CD4-positive, alpha-beta T cell treated with Interleukin-6 for 4 hours (primary cell): ENCODE results near the gene ANO8.
A peak's percentile ranks its signal among the peaks of the same experiment; 100 is the strongest.
"Not testable (repeated sequence)": the region's sequence is repeated elsewhere in the genome, so short reads cannot be mapped to it uniquely, and the experiment has no call there.

ENCODE experiments used
- DNase-seq: peaks from one replicate; pipeline ENCODE4 v3.0.0-alpha.2; 2020; ENCODE audit warnings: mixed read lengths

ANO8 gene

DNA sequence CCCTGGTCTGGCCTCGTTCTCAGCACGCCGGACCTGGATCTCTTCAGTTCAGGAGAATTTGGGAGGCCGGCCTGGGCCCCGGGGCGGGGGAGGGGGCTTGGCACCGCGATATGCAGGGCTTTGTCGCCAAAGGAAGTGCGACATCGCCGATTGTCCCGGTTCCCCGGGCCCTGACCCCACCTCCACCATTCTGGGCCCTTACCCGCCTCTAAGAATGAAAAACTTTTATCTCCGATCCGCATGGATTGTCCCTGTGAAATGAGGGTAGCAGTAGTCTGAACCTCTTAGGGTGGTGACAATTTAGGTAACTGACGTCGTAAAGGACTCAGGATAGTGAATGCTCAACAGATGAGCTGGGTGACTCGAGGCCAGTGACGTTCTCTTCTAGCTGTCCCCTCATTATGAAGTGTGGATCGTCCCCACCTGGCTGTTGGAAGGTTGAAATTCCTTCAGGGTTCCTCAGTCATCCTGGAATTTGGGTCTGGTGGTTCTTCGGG, 24.6 kb downstream of the ANO8 start:
- no peak for DNase-seq

DNA sequence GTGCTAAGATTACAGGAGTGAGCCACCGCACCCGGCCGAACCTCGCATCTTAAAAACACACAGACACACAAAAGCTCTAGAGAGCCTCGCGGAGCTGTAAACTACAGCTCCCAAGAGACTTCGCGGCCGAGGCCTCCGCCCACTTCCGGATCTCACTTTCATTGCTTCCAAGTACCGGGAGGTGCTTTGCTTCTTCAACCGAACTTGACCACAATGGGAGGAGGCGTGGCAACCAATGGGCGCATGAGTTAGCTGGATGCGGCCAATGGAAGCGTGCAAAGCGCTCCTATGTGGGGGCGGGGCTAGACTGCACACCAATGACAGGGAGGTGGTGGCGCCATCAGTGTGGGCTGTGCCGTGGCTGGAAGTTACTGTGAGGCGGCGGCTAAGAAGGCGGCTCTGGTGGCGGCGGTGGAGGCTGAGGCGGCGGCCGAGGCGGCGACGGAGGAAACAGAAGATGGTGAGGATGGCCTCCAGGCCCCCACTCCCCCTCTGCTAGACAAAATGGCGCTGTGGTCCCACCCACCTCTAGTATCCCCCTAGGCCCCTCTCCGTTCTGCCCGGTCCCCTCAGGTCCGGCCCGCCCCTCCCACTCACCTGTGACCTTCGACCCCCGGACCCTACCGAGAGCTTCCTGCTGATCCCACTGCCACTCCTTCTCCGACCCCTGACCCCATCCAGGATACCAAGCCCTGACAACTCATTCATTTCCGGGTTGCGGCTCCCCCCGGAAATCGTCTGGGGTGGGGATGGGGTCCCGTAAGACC, 25.3 kb downstream of the ANO8 start, which contains the start of gene DDA1:
TSS of gene DDA1 (plus strand) at position 366 of the 767 bp plus-strand sequence. CDS start at position 458, 92 bp downstream.
- peak; percentile 100 for DNase-seq

DNA sequence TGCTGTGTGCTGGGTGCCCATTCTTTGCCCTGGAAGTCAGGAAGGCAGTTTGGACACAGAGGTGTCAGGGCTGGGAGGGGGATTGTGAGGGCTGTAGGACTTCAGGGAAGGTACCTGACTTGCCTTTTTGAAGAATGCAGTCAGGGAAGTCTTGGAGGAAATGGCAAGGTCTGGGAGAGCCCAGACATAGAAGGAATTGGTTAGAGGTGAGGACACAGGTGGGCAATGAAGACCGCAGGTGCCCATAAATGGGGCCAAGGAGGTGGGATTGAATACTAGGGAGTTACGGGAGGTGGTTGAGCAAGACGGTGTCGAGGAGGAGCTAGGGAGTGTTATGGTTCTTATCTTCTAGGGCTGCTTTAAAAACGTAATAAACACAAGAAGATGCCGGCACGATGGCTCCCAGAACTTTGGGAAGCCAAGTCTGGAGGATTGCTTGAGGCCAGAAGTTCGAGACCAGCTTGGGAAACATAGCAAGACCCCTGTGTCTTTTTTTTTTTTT, 26.7 kb downstream of the ANO8 start:
- no peak for DNase-seq

DNA sequence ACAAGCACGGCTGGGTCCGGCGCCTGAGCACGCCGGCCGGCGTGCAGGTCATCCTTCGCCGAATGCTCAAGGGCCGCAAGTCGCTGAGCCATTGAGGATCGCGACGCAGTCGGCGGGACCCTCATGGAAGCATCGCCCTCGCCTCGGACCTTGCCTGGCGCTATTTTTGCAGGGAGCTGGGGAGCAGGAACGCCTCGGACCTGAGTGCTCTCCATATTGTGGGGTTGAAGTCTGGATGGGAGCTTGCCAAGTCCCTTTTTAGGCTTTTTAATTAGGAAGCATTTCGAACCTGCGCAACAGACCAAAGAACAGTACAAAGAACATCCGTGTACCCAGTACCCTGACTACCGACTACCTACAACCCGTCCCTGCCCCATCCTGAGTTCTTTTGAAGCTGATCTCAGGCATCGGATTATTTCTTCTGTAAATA, 28.4 kb downstream of the ANO8 start:
- DNase-seq = no peak

DNA sequence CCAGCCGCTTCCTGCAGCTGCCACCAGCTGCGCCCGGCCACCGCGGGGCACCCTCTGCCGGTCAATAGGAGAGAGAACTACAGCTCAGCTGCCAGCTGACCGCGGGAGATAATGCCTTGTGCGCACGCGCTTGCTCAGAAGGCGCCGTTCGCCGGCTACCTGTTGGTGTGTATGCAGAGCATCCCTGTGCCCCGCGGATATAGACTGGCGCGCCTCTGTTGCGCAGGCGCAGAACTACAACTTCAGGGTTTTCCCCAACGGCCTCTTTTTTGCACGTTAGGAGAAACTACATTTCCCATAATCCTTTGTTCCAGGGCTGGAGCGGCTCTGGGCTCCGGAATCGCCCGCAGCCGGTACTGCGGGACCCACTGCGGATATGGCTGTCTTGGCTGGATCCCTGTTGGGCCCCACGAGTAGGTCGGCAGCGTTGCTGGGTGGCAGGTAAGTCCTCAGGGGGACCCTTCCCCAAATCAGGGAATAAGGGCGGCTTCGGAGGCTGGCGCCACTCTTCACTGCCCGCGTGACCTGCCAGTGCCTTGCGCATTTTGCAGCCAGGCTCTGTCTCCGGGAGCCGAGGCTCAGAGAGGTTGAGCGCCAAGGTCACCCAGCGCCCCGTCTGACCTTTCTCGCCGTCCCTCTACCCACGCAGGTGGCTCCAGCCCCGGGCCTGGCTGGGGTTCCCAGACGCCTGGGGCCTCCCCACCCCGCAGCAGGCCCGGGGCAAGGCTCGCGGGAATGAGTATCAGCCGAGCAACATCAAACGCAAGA, 29.0 kb downstream of the ANO8 start, which contains the start of gene MRPL34:
TSS of gene MRPL34 (plus strand) at position 356 of the 768 bp plus-strand sequence. CDS start at position 377, 21 bp downstream.
- peak; percentile 97 for DNase-seq

DNA sequence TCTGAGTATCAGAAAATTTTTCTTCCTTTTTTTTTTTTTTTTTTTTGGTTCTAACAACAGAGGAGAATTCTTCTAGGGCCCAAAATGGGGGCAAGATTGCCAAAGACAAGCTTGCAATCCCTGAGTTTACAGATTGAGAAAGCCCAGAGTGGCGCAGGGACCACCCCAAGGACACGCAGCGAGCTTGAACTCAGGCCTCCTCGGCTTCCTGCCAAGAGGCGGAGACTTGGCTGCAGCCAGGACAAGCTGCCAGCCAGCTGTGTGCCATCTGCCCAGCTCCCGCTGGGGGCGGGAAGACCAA, 29.5 kb downstream of the ANO8 start:
- DNase-seq = no peak

DNA sequence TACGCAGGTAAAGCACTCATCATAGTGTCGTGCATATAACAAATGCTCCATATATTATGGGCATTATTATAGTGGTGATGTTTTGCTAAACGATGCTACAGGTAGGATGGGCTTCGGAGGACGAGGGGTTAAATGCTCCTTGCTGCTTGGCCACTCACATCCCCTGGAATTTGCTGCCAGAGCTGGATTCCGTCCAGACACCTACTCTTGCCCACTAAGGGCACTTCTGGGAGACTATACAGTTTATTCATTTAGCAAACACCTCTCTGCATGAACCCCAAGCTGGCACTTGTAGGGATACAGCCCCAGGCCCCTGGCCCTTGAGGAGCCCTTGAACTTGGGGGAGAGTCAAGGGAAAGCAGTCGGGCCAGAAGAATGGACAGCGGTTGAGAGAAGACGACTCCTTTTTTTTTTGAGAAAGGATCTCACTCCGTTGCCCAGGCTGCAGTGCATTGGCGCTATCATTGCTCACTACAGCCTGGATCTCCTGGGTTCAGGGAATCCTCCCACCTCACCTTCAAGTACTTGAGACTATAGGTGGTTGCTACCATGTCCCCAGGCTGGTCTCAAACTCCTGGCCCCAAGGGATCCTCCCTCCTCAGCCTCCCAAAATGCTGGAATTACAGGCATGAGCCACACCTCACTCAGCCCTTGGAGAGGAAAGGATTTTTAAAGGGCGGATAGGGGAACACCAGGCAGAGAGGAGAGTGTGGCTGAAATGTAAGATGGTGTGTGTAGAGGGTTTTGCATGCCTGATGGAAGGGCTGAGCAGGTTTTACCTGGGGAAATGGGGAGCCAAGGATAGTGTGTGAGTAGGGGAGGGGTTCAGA, 30.1 kb downstream of the ANO8 start:
- DNase-seq = no peak

DNA sequence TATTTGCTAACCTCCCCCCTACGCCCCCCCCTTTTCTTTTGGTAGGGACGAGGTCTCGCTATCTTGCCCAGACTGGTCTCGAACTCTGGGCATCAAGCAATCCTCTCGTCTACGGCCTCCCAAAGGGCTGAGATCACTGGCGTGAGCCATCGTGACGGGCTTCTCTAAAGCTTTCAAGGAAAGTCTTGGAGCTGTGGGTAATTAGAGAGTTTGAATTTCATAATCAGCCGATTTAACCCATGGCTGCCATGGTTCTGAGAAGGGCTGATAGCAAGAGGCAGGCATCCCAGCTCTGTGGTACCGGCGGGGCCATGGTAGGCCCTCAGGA, 30.8 kb downstream of the ANO8 start:
- DNase-seq = no peak

DNA sequence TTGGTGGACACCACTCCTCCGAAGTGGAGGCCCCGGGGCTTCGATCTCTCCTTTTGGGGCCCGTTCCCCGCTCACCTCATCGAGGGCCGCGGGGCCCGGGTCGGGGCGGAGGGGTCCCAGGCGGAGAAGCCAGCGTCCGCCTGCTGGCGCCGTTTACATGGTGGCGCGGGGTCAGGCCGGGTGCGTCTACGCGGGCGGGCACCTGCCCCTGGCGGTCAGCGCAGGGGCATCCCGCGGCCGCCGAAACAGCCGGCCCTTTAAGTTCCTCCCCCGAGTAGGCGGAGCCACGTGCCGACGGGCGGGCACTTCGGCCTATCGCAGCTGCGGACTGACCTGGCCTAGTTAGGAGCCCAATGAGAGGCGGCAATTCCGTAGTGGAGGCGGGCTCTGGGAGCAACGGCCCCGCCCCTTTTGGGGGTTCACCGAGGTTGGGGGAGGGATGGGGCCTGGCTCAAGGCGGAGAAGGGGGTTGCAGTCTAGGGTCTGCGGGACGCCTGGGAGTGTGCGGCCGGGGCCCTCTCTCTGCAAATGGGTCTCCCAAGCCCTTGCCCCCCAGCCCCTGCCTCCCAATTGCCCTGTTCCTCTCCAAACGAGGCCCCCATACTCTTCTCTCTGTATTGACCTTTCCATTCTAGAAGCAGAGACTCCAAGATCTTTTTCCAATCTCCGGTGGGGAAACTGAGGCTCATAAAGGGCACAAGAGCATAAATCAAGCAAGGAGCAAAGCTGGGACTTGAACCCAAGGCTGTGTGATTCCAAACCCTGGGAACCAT, 31.3 kb downstream of the ANO8 start, which contains the start of gene ABHD8:
TSS of gene ABHD8 (minus strand) at position 259 of the 773 bp plus-strand sequence. CDS start 1,809 bp downstream, outside the sequence.
- DNase-seq = peak; percentile 95

DNA sequence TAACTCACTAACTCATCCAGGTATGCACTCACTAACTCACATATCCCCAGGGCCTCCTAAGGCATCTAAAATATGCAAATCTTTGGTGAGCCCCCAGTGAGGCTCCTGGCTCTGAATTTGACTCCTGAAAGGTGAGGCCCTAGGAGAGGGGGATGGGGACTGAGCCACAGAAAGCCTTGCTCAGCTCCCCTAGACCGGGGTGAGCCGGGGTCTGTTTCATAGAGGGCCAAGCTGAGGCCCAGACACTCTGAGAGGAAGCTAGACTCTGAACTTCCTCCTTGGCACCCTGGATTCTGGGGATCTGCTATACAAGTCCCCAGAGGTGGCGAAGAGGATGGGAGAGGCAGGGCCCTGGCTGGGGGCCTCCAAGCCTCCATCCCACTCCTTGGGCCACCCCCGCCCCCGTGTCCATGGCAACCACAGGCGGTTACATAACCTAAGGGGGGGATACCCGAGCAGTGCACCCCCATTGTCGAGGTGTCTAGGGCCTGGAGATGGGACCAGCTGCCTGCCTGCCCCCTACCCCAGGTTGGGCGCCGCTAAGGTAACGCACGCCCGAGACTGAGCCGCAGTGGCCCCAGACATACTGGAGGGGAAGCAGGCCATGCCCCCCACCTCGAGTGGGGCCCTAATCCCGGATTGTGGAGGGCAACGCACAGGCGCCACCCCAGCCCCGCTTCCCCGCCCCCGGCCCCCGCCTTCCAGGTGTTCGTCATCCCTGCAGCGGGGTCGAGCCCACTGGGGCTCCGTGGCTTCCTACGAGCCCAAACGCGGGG, 32.1 kb downstream of the ANO8 start:
- peak; percentile 16 for DNase-seq

DNA sequence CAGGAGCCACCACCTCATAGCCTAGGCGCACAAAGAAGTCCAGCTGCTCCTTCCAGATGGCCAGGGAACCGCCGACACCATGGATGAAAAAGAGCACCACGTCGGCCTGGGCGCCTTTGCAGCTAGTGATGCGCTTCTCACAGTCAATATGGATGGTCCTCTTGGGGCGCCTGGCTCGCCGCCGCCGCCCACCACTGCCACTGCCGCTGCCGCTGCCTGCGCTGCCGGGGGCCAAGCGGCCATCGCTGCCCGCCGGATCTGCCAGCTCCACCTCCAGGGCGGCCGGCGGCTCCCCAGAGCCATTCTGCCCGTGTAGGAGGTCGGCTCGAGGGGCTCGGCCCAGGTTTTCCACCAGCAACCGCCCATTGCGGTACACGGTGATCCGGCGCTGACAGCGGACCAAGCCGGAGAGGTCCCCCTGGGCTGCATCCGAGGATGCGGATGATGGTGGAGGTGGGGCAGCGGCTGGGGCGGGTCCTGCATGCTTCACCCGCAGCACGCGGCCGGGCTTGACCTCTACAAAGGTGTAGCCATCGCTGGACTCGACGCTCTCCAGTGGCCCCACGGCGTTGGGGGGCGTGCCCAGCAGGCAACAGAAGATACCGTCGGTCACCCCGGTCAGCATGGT, 33.5 kb downstream of the ANO8 start:
- DNase-seq = no peak

DNA sequence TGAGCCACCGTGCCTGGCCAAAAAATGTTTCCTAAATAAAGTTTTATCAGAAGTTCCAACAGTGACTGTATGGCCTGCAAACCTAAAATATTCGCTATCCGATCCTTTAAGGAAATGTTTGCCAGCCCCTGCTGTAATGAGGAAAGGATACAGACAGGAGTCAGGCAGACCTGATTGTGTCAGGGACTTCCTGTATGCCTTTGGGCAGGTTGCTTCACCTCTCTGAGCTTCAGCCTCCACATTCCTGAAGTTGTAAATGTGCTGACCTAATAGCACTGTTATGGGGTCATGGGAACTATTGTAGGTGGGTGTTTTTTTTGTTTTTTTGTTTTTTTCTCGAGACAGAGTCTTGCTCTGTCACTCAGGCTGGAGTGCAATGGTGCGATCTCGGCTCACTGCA, 37.7 kb downstream of the ANO8 start:
- no peak for DNase-seq

DNA sequence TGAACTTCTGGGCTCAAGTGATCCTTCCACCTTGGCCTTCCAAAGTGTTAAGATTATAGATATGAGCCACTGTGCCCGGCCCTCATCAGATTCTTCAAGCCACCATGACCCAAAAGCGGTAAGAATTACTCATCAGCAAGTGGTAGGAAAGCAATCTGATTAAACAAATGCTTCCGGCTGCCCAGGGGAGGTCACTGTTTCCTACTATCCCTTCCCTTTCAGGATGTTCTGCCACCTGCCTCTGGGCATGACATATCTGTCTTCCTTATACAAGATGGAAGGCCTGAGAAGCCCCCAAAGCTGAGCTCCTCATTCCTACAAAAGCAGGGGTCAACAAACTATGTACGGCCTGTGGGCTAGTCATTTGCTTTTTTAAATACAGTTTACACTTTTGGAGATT, 38.4 kb downstream of the ANO8 start:
- DNase-seq = no peak

DNA sequence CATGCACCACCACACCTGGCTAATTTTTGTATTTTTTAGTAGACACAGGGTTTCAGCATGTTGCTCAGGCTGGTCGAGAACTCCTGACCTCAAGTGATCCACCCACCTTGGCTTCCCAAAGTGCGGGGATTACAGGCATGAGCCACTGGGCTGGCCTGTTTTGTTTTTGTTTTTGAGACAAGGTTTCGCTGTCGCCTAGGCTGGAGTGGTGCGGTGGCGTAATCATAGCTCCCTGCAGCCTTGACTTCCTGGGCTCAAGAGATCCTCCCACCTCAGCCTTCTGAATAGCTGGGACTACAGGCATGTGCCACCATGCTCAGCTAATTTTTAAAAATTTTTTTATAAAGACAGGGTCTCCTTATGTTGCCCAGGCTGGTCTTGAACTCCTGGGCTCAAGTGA, 39.1 kb downstream of the ANO8 start:
- not testable (repeated sequence) for DNase-seq

DNA sequence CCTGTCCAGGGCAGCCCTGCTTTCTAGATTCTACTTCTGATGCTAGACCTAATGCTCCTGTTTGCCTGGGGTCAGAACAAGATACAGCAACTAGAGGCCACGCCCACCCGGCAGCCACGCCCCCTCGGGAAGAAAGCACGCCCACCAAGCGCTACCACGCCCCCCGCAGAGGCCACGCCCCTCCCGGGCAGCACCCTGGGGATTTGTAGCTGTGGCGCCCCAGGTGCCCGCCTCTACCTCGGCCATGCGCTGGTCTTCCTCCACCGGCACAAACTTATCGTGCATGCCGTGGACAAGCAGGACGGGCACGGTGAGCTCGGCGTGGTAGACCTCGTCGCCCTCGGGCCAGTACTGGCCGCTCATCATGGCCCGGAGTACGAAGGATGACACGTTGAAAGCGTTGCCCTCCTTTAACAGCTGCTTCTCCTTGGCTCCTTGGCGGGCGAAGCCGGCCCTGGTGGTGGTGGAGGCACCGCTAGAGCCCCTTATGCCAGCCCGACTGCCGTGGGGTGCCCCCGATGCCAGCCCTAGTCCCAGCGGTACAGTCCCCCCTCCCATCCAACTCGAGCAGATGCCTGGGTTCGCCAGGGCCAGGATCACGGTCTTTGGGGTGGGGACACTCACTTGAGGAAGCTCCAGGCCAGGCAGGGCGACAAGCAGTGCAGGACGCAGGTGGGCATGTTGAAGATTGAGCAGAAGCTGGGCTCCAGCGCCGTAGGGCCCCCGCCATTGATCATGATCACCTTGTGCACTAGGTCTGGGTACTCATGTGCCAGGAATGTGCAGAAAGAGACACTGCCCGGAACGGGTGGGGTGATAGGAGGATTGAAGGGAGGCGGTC, 40.4 kb downstream of the ANO8 start:
- DNase-seq = peak; percentile 45

DNA sequence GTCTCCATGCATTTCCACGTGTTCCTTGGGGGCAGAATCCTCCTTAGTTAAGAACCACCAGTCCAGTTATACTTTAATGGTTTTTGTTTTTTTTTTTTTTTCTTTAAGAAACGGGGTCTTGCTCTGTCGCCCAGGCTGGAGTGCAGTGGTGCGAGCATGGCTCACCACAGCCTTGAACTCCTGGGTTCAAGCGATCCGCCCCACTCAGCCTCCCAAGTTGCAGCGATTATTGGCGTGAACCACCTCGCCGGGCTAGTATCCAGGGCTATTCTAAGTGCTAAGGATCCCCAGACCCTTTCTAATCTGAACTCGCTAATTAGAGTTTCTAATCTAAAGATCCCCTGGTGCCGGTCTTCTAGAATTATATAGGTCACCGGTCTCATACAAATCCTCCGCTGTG, 41.0 kb downstream of the ANO8 start:
- DNase-seq = no peak

DNA sequence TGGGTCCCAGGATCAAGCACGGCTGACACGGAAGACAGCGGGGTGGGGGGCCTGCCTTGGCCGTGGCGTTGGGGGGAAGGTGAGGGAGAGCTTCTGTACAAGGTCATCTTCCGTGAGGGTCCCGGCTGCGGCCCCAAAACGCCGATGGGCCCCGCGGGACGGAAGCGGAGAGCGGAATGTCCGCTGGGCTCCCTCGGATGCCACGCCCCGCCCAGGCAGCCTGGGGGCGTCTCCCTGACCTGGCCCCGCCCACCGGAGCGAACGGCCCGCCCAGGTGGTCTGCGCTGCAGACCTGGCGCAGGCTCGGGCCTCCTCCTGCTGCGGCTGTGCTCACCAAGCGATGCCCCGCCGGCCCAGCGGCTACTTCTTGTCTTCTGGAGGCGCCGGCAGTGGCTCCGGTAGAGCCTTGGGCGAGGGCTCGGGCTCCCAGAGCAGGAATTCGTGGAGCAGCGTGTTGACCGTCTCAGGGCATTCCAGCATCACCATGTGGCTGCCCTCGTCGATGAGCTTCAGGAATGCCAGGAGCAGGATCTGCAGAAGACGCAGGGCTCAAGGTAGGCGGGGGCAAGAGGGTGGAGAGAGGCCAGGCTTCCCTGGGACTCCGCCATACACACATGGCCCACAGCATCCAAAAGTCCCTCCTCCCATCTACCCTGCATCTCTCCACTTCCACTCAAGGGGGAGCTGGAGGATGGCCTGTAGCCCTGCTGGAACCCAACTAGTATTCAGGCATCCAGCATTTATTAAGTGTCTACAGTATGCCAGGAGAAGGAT, 42.2 kb downstream of the ANO8 start:
- DNase-seq = peak; percentile 80

DNA sequence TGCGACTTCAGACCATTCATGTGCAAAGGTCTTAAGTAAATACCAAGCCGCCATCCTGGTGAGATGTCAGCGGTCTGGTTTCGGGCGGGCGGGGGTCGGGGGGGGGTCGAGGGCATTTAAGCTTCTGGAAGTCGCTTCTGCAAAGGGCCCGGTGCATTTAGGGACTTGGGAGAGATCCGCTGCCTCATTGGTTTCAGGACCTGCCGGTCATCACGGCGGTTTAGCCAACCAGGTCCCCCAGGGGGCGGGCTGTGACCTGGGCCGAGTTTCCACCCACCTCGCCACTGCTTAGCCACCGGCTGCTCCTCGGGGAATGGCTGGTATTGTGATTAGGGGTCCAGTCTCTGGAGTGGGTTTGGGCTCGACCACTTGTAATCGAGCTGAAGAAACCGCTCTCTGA, 45.2 kb downstream of the ANO8 start:
- DNase-seq = peak; percentile 39

DNA sequence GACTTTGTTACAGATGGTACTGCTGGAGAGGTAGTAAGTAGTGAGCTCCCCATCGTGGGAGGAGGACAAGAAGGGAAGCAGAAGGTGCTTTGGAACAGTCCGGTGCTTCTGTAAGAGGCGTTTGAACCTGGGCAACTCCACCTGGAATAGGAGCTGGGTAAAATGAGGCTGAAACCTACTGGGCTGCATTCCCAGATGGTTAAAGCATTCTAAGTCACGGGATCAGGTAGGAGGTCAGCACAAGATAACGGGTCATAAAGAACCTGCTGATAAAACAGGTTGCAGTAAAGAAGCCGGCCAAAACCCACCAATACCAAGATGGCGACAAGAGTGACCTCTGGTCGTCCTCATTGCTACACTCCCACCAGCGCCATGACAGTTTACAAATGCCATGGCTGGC, 47.9 kb downstream of the ANO8 start:
- no peak for DNase-seq
